Measurements from ENCODE around the gene POLRMT. TPM values are rescaled to one million over a fixed set of nuclear protein-coding genes. Genes with fewer than 3 reads are reported as not detected.
"Not testable (repeated sequence)": the region's sequence is repeated elsewhere in the genome, so short reads cannot be mapped to it uniquely, and the experiment has no call there.

The POLRMT gene
- polyA plus RNA-seq, 1 experiment, result 15.5 TPM

DNA sequence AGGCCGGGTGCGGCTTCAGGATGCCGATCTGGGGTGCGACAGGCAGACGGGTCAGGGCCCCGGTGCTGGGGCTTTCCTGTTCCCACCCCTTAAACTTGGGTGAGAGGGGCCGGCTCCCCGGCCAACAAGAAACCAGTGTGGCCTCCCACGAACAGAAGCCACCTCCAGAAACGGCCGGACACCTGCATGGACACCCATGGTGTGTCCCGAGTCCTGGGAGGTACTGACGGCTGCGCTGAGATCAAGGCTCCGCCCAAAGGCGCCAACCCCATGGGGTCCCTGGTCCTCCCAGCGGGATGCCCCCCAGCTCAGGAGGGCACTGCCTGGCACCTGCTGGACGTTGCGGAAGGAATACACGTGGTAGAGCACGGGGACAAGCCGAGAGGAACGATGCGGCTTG is 11.5 kb downstream of the POLRMT start:
- Histone ChIP-seq H3K9me3 (ENCODE audit: control insufficient read depth, insufficient read depth, low read length) (peaks cover 17% of the 10 kb centered on the region; the same call in 1 of the 2 replicates), H3K4me3 (ENCODE audit: low read depth, low read length) (no peak overlapping the region), H3K27me3 (ENCODE audit: control insufficient read depth, insufficient read depth, low read length) (no peaks in the 10 kb centered on the region), H3K27ac (ENCODE audit: low read depth, low read length) (no peak overlapping the region)
- CTCF ChIA-PET, result no interaction called here
- TF ChIP-seq, protein P1, sequence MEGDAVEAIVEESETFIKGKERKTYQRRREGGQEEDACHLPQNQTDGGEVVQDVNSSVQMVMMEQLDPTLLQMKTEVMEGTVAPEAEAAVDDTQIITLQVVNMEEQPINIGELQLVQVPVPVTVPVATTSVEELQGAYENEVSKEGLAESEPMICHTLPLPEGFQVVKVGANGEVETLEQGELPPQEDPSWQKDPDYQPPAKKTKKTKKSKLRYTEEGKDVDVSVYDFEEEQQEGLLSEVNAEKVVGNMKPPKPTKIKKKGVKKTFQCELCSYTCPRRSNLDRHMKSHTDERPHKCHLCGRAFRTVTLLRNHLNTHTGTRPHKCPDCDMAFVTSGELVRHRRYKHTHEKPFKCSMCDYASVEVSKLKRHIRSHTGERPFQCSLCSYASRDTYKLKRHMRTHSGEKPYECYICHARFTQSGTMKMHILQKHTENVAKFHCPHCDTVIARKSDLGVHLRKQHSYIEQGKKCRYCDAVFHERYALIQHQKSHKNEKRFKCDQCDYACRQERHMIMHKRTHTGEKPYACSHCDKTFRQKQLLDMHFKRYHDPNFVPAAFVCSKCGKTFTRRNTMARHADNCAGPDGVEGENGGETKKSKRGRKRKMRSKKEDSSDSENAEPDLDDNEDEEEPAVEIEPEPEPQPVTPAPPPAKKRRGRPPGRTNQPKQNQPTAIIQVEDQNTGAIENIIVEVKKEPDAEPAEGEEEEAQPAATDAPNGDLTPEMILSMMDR (IDR thresholded peaks at IDR 0.05; ENCODE audit: low read depth, low read length), result no peak
- POLR2A ChIA-PET, result no interaction called here
- no peak for DNase-seq (ENCODE audit: low read depth, low spot score)

- H3K27me3 ChIP-seq (ENCODE audit: control insufficient read depth, insufficient read depth, low read length); H3K27ac ChIP-seq (ENCODE audit: low read depth, low read length); H3K4me3 ChIP-seq (ENCODE audit: low read depth, low read length); CTCF ChIA-PET; DNase-seq (ENCODE audit: low read depth, low spot score); POLR2A ChIA-PET: not testable (repeated sequence)
- peaks cover 17% of the 10 kb centered on the region; the same call in 1 of the 2 replicates for H3K9me3 ChIP-seq (ENCODE audit: control insufficient read depth, insufficient read depth, low read length)
Measured at GRCh38 chr19:621191-621590, 12.1 kb downstream of the POLRMT start.

DNA sequence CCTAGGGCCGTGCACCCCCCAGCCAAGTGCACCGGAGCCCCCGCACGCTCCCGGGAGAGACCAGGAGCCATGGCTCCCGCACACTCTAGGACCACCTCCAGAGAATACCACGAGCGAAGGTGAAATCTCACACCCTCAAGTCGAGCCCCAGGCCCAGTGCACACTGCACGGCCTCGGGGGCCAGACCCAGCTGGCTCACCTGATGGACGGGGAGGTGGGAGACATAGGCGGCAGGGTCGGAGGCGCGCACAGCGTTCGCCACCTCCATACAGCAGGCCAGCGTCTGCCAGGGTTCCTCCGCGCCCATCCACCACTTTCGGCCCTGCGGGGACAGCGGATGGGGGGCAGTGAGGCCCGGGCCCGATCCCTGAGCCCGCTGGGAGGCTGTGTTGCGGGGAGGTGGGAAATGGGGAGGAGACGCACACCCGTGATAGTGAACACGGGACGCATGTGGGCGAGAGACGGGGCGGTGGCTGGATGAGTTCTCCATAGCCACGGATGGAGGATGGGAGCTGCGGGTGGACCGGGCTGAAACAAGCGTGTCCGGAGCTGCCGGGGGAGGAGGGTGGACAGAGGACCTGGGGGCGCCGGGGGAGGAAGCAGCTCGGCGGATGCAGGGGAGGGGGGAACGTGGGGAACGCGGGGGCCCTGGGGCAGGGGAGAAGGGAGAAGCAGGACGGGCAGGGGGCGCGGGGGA is 13.0 kb downstream of the POLRMT start:
- Histone ChIP-seq H3K27me3 (ENCODE audit: control insufficient read depth, insufficient read depth, low read length) (no peaks in the 10 kb centered on the region), H3K27ac (ENCODE audit: low read depth, low read length) (no peak overlapping the region), H3K9me3 (ENCODE audit: control insufficient read depth, insufficient read depth, low read length) (peaks cover 17% of the 10 kb centered on the region; the same call in 1 of the 2 replicates), H3K4me3 (ENCODE audit: low read depth, low read length) (no peak overlapping the region)
- TF ChIP-seq, protein P1 (IDR thresholded peaks at IDR 0.05; ENCODE audit: low read depth, low read length), result no peak
- POLR2A ChIA-PET, result no interaction called here
- CTCF ChIA-PET, result no interaction called here
- DNase-seq (ENCODE audit: low read depth, low spot score), result no peak

GRCh38 chr19:619286-620002 is 13.9 kb downstream of the POLRMT start:
- TF ChIP-seq, protein P1 (IDR thresholded peaks at IDR 0.05; ENCODE audit: low read depth, low read length), result no peak
- POLR2A ChIA-PET, result no interaction called here
- Histone ChIP-seq H3K4me3 (ENCODE audit: low read depth, low read length) (no peak overlapping the region), H3K9me3 (ENCODE audit: control insufficient read depth, insufficient read depth, low read length) (peaks cover 17% of the 10 kb centered on the region; the same call in 1 of the 2 replicates), H3K27me3 (ENCODE audit: control insufficient read depth, insufficient read depth, low read length) (no peaks in the 10 kb centered on the region), H3K27ac (ENCODE audit: low read depth, low read length) (no peak overlapping the region)
- DNase-seq (ENCODE audit: low read depth, low spot score), result no peak
- CTCF ChIA-PET, result no interaction called here

DNA sequence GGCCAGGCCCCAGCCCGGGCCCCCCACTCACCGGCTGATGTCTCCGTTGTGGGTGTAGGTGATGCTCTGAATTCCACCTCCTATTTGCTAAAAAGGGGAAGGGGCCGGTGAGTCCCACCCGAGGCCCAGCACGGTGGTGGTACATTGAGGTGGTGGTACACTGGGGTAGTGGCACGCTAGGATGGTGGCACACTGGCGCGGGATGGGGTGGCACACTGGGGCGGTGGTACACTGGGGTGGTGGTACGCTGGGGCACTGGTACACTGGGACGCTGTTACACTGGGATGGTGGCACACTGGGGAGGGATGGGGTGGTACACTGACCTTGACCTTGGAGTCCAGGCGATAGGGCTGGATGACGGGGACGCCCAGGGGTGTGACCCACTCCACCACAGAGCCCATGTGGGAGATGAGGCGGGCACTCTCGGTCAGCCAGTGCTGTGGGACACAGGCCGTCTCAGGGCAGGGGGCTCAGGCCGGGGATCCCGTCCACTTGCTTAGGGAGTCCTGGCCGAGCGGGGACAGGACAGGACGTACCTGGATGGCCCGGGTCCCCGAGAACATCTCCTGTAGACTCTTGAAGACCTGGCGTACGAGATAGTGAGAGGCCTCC is 14.6 kb downstream of the POLRMT start:
- H3K9me3 ChIP-seq (ENCODE audit: control insufficient read depth, insufficient read depth, low read length), result peaks cover 17% of the 10 kb centered on the region; the same call in 1 of the 2 replicates
- no peak overlapping the region for H3K4me3 ChIP-seq (ENCODE audit: low read depth, low read length)
- H3K27me3 ChIP-seq (ENCODE audit: control insufficient read depth, insufficient read depth, low read length), result no peaks in the 10 kb centered on the region
- CTCF ChIA-PET, result no interaction called here
- DNase-seq (ENCODE audit: low read depth, low spot score), result no peak
- POLR2A ChIA-PET, result no interaction called here
- H3K27ac ChIP-seq (ENCODE audit: low read depth, low read length), result no peak overlapping the region
- TF ChIP-seq, protein P1 (IDR thresholded peaks at IDR 0.05; ENCODE audit: low read depth, low read length), result no peak
